ENCODE measurements around the gene UVRAG.
A peak's percentile ranks its signal among the peaks of the same experiment; 100 is the strongest.
"Not testable (repeated sequence)": the region's sequence is repeated elsewhere in the genome, so short reads cannot be mapped to it uniquely, and the experiment has no call there.

The UVRAG gene

DNA sequence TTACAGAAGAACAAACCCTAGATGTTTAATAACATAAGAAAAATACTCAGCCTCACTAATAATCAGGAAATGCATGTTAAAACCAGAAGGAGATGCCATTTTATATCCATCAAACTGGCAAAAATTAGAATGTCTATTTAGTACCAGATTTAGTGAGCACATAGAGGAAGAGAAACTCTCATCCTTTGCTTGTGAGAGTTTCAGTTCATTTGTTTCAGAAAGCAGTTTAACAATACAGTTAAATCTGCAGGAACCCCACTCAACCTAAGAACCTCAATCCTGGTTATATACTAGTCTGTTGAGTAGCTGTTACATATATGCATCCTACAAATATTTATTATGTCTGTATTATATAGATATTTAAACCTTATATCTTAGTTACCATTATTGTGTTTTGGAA, 218.7 kb downstream of the UVRAG start:
- DNase-seq = no peak

DNA sequence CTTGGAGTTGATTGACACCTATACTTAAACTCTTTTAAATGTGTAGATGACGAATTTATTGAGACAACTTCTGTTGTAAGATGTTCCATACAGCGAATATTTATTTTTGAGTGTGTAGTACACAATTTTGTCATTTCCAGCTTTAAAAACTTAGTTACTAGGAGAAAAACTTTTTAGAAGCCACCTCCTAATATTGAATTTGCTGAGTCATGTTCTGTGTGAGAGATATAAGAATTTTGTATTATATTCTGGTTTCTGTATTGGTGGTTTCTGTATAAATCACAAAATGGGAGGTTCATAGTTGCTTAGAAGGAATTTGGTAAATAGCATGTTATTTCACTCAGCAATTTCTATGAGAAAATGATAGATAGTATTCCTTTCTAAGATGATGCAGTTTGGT, 220.0 kb downstream of the UVRAG start:
- DNase-seq = no peak

DNA sequence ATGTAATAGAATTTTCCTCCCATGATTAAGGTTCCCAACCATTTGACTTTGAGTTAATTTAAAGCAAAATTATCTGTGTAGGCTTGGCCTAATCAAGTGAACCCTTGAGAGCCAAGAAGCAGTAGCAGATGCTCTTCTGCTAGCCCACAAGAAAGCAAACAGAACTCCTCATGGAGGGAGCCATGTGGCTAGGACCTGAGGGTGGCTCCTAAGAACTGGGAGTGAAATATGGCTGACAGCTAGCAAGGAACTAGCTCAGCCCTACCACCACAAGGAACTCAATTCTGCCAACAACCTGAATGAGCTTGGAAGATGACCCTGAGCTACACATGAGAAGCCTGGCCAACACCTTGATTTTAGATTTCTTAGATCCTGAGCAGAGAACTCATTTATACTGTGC, 223.6 kb downstream of the UVRAG start:
- no peak for DNase-seq

DNA sequence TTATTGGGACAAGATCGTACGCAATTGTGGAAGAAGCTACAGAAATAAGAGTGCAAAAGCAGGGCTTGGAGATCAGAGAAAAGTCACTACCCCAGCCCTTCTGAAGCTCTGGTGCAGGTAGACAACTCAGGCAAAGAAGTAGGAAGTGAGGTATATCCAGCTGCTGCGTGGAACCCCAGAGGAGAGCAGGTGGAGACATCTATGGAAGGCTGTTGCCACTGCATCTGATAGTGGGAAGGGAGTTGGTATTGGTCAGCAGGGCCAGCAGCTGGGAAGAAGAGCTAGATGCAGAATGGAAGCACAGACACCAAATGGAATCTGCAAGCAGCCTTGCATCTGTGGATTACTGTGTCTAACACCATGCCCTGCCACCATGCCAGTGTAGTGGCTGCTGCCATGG, 226.2 kb downstream of the UVRAG start:
- DNase-seq = no peak

DNA sequence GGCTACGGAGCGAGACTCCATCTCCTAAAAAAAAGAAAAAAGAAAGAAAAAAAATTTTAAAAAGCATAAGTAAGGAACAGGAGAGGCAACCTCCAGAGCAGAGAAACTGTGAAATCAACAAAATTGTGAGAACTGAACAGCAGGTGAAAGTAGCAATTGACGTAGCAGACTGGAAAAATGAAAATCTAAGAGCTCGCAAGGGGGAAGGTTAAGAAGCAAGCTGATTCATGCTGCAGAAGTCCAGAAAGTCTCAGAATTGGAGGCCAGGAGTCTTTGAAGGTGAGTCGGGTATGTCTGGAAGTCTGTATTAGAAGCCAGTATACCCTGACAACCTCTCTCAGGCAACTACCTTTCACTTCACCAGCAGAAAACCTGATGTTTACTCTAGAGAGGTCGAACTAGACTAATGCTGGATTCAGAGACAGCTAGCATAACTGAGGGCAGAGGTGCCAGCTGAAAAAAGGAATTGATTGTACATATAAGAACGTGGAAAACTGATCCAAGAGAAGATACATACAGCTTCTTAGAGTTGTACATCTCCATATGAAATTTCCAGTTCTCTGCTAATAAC, 229.8 kb downstream of the UVRAG start:
- DNase-seq = no peak

DNA sequence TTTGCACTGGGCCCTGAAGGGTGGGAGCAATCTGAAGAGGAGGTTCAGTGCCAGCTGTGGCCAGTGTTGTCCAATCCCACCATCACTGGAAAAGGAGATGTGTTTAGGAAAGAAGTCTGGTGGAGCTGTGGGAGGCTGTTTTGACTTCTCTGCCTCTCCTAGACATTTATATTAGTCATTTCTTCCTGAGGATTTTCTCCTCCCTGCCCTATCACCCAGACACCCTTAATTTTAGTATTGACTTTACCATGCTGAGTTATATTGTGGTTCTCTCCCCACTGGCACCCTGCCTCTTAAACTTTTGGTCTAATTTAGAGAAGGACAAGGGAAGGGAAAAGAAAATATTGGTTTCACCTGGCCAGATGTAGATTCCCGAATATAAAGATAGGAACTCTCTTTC, 232.2 kb downstream of the UVRAG start:
- DNase-seq = no peak

DNA sequence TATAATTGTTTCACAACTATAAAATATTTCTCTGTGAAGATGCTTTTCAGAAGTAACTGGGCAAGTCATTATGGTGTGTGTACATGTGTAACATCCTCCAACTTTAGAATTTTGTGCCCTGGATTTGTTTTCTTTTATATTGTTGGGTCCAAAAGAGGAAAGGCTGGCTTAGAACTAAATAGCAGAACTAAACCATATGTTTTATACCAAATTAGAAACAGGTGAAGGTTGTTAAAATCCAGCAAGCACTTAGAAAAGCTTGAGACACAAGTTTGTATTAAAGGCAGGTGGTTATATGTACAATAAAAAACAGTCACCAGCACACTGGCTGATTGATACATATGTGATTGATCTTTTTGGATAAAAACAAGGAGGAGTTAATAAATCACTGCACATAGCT, 232.8 kb downstream of the UVRAG start:
- no peak for DNase-seq

DNA sequence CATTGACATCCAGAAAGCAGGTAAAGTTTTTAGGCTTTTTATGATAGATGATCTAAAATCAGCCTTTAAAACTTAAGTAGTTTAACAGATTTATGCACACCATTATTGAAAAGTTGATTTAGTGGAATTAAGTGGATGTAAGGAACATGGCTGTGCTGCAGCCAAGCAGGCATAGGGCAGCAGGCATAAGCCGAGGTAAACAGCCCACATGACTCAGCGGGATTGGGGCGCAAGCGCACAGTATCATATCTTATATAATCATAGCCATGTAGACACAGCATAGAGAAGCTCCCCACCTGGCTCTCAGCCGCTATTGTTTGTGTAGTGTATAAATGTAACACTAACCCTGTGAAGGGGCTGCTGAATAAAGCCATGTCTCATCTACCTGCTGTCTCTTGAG, 233.8 kb downstream of the UVRAG start:
- no peak for DNase-seq

DNA sequence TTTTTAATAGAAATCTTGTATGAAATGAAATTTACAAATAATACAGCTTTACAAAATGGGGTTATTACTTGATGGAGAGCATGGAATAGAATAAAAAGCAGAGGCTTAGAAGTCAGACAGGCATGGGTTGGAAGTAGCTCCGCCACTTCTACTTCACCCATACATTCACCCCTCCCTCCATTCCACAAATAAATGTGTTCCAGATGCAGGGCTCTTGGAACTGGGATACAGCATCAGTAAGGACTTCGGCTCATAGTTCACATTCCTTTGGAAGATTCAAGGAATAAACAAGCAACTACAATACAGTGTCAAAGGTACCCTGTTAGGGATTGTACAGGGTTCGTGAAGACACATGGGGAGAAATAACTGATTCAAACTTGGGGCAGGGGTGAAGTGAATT, 234.5 kb downstream of the UVRAG start:
- DNase-seq = no peak

DNA sequence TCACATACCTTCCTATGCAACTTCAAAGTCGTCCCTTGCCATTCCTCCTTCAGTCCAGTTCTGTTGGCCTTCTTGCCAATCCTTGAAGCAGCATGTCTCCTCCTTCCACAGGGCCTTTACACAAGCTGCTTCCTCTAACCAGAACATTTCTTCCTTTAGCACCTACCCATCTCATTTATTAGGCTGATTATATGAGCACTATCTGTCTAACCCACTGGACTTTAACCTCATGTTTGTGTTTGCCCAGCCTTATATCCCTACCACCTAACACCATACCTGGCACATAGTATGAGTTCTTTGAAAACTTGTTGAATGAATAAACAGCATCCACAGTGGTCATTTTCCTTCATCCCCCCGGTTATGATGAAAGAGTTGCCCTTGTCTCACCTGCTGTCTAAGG, 236.9 kb downstream of the UVRAG start:
- DNase-seq = no peak

DNA sequence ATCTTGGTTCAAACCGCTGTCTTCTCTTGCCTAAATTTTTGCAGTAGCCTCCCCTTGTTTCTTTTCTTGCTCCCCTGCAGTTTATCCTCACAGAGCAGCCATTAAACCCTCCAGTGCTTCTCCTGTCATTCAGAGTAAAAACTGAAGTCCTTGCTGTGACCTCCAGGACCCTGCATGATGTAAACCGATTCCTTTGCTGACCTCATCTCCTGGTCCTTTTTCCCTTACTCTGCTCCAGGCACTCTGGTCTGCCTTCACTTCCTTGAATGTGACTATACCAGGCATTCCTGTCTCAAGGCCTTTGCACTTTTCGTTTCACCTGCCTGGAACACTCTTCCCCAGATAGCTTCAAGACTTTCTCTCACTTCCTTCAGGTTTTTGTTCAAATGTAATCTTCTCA, 239.3 kb downstream of the UVRAG start:
- no peak for DNase-seq

DNA sequence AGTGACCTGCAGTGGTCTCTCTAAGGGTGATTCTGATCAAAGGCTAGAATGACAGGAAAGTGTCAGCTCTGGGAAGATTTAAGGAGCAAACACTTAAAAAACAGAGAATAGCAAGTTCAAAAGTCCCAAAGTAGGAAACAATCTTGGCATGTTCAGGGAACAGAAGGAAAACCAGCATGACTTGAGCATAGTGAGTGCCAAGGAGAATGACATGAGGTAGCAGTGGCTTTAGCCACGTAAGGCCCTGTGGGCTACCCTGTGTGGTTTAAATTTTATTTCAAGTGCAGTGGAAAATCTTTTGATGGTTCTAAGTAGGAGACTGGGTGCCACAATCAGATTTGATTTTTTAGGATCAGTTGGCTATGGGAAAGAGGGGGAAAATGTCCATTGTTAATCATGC, 241.9 kb downstream of the UVRAG start:
- DNase-seq = peak in 1 of 2 experiments; percentile 44

DNA sequence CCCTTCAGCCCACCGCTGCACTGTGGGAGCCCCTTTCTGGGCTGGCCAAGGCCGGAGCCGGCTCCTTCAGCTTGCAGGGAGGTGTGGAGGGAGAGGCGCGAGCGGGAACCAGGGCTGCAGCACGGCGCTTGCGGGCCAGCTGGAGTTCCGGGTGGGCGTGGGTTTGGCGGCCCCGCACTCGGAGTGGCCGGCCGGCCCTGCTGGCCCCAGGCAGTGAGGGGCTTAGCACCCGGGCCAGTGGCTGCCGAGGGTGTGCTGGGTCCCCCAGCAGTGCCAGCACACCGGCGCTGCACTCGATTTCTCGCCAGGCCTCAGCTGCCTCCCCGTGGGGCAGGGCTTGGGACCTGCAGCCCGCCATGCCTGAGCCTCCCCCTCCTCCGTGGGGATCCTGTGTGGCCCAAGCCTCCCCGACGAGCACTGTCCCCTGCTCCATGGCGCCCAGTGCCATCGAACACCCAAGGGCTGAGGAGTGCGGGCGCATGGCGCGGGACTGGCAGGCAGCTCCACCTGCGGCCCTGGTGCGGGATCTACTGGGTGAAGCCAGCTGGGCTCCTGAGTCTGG, 245.5 kb downstream of the UVRAG start:
- DNase-seq = not testable (repeated sequence)

DNA sequence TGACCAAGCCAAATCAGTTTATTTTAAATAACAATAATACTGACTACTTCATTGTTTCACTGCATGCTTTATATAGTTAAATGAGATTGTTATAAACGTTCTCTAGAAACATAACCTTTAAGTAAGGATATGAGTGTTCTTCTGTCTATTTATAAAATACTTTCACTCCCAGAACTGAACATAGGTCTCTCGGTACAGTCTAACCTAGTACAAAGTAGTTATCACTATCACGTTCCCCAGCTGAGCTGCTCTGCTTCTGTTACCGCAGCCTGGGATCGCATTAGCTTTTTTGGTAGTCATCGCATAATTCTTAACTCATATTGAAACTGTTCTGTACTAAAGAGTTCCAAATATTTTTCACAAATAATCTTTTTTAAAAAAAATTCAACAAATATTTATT, 247.7 kb downstream of the UVRAG start:
- no peak for DNase-seq

DNA sequence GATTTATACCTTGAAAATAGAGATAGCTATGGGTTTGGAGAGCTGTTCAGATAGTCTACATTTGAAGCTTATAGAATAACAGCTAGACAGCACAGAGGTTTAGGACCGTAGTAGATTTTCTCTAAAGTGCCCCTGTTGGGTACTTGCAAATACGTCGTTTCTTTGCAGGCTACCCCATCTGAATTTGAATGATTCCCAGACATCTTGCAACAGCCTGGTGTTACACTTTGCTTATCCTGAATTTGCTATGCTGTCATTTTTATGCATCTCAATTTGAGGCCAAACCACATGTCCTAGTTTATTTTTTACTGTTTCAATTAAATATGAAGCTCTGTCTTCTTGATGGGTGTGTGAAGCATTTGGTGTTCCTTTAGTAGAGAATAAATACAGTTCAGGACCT, 249.2 kb downstream of the UVRAG start:
- no peak for DNase-seq

DNA sequence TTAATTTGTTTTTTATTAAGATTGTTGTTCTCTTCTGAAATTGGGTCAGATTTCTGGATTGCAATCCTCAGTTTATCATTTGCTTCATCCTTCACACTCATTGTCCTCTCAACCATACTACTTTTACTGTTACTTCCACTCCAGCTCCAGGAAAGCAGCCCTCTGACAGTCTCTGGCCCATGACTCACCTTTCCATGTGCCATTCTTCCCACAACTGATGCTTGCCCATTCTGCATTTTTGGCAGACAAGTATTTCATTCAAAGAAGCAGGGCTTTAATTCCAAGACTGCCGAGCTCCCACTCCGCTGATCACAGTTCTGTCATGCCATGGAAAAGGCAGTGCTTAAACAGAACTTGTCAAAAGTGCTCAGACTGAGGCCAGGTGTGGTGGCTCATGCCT, 252.1 kb downstream of the UVRAG start:
- DNase-seq = no peak

DNA sequence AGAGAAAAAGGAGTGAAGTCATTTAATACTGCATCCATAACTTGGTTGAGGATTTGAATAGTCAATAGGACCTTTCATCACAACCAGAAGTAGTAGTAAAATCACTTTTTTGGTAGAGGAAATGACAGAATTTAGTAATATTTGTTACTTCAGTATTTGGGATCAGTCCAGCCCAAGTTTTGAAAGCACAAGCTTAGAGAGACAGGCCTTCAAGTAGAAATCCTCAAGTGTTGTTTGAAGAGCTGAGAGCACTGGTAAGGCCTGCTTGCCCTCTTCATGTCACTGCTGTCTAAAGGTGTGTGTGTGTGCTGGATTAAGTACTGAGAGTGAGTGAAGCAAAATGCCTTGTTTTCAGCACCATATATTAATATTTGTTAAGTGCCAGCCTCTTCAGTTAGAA, 254.0 kb downstream of the UVRAG start:
- DNase-seq = no peak

DNA sequence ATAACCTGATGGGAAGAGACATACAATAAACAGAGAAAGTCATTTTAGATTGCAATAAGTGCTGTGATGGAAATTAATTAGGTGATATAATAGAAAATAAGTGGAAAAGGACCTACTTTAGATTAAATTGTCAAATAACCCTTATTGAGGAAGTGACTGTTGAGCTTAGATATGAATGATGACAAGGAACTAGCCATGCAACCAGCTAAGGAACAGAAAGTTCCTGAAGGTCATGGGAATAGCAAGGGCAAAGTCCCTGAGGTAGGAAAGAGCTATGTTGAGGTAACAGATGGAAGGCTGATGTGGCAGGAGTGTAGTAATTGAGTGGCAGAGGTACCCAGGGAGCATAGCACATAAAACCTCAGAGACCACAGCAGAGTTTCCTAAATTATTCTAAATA, 256.1 kb downstream of the UVRAG start:
- no peak for DNase-seq

DNA sequence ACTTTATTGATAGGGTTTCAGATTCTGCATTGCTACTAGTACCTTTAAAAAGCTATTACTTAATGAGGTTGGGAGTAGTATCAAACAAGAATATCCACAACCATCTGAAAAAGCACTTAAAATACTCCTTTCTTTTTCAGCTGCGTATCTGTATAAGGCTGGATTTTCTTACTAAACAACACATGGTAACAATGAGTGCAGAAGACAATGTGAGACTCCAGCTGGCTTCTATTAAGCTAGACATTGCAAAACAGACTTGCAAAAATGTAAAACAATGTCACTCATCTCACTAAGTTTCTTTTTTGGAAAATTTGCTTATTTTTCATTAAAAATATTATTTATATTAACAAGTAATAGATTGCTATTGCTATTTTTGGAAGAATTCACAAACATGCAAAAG, 258.7 kb downstream of the UVRAG start:
- DNase-seq = no peak

DNA sequence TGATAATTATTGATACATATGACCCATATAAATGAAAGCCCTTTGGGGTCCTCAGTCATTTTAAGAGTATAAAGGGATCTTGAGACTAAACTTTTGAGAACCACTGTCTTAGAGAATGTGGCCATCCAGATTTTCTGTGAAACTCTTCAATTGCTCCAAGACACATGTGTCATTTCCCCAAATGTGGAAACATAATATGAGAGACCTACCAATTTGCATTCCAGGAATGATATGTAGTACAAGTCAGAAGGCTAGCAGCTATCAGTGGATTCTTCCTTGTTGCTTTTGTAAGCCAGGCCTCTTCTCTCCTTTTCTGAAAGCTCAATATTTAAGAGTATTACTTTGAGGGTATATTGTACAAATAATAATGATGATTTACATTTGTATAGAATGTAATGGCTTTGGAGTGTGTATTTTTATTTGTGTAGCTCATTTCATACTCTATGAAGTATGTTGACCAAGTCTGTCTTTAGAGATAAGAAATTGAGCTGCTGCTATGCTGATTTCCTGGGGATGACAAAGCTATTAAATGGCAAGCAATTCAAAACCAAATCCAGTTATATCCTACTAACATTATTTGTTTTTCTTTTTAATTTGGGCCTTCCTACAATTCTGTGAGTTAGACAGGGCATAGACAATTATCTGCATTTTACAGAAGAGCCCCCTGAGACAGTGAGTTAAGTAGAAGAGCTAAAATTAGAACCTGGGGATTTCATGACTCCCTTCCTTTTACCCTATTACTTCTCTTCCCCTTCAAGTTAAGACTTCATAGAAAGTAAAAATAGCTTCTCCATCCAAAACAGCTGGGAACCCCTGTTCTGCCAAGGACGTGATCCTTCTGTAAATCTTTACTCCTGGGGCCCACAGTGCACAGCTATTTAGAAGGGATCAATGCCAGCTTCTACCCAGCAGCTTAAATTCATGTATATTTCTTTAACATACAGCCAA, 259.4 kb downstream of the UVRAG start:
- DNase-seq = no peak

DNA sequence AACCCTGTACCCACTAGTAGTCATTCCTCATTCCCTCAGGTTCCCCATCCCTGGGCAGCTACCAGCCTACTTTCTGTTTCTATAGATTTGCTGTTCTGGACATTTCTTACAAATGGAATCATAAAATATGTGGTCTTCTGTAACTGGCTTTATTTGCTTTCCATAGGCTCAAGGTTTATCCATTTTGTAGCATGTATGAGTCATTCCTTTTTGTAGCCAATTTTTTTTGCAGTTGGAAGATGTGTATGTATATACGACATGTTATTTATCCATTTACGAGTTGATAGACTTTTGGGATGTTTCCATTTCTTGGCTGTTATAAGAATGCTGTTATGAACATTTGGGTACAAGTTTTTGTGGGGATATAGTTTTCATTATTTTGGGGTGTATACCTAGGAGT, 260.7 kb downstream of the UVRAG start:
- no peak for DNase-seq

DNA sequence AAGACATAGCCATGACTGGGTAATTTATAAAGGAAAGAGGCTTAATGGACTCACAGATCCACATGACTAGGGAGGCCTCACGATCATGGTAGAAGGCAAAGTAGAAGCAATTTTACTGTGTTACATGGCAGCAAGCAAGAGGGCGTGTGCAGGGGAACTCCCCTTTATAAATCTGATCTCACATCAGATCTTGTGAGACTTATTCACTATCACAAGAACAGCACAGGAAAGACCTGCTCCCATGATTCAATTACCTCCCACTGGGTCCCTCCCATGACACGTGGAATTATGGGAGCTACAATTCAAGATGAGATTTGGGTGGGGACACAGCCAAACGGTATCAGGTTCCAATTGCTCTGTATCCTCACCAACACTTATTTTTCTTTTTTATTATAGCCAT, 261.2 kb downstream of the UVRAG start:
- DNase-seq = not testable (repeated sequence)

DNA sequence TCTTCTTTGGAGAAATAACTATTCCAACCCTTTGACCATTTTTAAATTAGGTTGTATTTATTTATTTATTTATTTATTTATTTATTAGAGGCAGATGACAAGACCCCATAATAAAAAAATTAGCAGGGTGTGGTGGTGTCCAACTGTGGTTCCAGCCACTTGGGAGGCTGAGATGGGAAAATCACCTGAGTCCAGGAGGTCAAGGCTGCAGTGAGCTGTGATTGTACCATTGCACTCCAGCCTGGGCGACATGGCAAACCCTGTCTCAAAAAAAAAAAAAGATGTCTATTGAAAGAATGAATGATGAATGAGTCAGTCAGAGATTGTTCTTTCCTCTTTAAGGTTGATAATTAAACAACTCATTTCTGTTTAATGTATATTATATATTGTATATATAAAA, 261.7 kb downstream of the UVRAG start:
- DNase-seq = no peak

DNA sequence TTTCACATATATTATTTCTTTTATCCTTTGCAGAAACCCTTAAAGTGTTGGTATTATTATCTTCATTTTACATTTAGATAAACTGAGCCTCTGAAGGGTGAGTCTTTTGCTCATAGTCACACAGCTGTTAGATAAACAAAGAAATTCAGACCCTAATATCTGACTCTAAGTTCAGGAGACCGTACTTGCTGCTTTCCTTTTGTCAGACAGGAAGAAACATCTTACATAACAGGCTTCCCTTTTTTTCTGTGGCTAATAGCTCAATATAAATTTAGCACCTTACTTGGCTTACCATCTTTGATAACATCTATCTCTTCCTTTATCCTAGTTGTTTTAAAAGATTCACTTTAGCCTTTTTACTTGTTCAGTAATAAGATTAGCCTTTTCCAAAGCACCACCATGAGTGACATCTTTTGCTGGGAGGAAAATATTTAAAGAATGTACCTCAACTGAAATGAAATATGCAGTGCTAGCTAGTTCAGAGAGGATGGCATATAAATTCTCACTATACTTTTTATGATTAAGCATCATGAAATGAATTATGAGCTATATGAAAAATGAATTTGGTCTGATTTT, 262.7 kb downstream of the UVRAG start:
- no peak for DNase-seq
